Neural cell (in vitro differentiated cells): Measurements from ENCODE around the gene TSPAN9. TPM values are rescaled to one million over a fixed set of nuclear protein-coding genes. Genes with fewer than 3 reads are reported as not detected.

Source experiments
- H2AFZ ChIP-seq: fragments of 200-600, 300-800 bp; sonication (generic), shearing (Covaris generic); 2 replicates; pipeline ENCODE4 v1.6.0; 2014; ENCODE audit warnings: low read depth, mild to moderate bottlenecking, antibody characterized with exemption, low read length, moderate library complexity
- H3F3A ChIP-seq: fragments of 200-600 bp; shearing (Covaris generic); 2 replicates; pipeline ENCODE4 v1.6.1; 2016; ENCODE audit warnings: mild to moderate bottlenecking, moderate library complexity, mixed read lengths, antibody characterized with exemption, low read length; ENCODE audit not compliant: insufficient read depth, poor library complexity, severe bottlenecking
- H3K27ac ChIP-seq: fragments of 200-600, 300-800 bp; sonication (generic), shearing (Covaris generic); 2 replicates; pipeline ENCODE4 v1.5.1; 2014; ENCODE audit warnings: mild to moderate bottlenecking, low read length, moderate library complexity
- H3K27me3 ChIP-seq: fragments of 300-800, 200-600 bp; sonication (generic), shearing (Covaris generic); 2 replicates; pipeline ENCODE4 v1.6.0; 2014; ENCODE audit warnings: mild to moderate bottlenecking, low read depth, low read length, moderate library complexity; ENCODE audit not compliant: insufficient read depth
- H3K36me3 ChIP-seq: fragments of 300-800, 200-600 bp; sonication (generic), shearing (Covaris generic); 2 replicates; pipeline ENCODE4 v1.5.1; 2014; ENCODE audit warnings: mild to moderate bottlenecking, antibody characterized with exemption, low read length, moderate library complexity; ENCODE audit not compliant: insufficient read depth
- H3K4me2 ChIP-seq: fragments of 300-800, 200-600 bp; sonication (generic), shearing (Covaris generic); 2 replicates; pipeline ENCODE4 v1.6.0; 2014; ENCODE audit warnings: mild to moderate bottlenecking, low read length
- H3K4me3 ChIP-seq: fragments of 300-800, 200-600 bp; sonication (generic), shearing (Covaris generic); 2 replicates; pipeline ENCODE4 v1.5.1; 2014; ENCODE audit warnings: mild to moderate bottlenecking, low read length, moderate library complexity
- H3K79me2 ChIP-seq: fragments of 200-600 bp; shearing (Covaris generic); replicated peaks from 2 replicates; pipeline ENCODE4 v1.6.0; 2014; ENCODE audit warnings: mild to moderate bottlenecking, low read length, moderate library complexity; ENCODE audit not compliant: insufficient read depth
- H3K9ac ChIP-seq: fragments of 300-800, 200-600 bp; sonication (generic), shearing (Covaris generic); 2 replicates; pipeline ENCODE4 v1.6.1; 2016; ENCODE audit warnings: mild to moderate bottlenecking, low read length, mixed read lengths
- H3K9me2 ChIP-seq: fragments of 200-600 bp; shearing (Covaris generic); 2 replicates; pipeline ENCODE4 v1.6.1; 2016; ENCODE audit warnings: mild to moderate bottlenecking, low read length, mixed read lengths; ENCODE audit not compliant: insufficient read depth
- H3K9me3 ChIP-seq: fragments of 200-600, 300-800 bp; sonication (generic), shearing (Covaris generic); 2 replicates; pipeline ENCODE4 v1.6.1; 2016; ENCODE audit warnings: mild to moderate bottlenecking, mixed run types, low read length, moderate library complexity, mixed read lengths
- H4K20me1 ChIP-seq: fragments of 200-600 bp; shearing (Covaris generic); 2 replicates; pipeline ENCODE4 v1.6.1; 2016; ENCODE audit warnings: mild to moderate bottlenecking, mixed run types; ENCODE audit not compliant: insufficient read depth
- EP300 ChIP-seq: fragments of 450-650 bp; conservative IDR thresholded peaks from 2 replicates; pipeline ENCODE4 v1.6.1; 2014; ENCODE audit warnings: antibody characterized with exemption, mild to moderate bottlenecking, moderate library complexity; ENCODE audit not compliant: poor library complexity, severe bottlenecking
- EZH2 ChIP-seq: fragments of 200-600, 300-800 bp; shearing (Covaris generic), sonication (generic); IDR thresholded peaks from 2 replicates; pipeline ENCODE4 v1.6.1; 2014; ENCODE audit warnings: antibody characterized with exemption, low read length, borderline replicate concordance, mild to moderate bottlenecking; ENCODE audit not compliant: insufficient read depth, poor library complexity, severe bottlenecking
- MXI1 ChIP-seq: fragments of 450-650 bp; conservative IDR thresholded peaks from 2 replicates; pipeline ENCODE4 v1.6.1; 2014; ENCODE audit warnings: antibody characterized with exemption, mild to moderate bottlenecking; ENCODE audit not compliant: poor library complexity, severe bottlenecking
- POLR2AphosphoS5 ChIP-seq: IDR thresholded peaks from 2 replicates; pipeline ENCODE4 v1.6.1; 2012
- RAD21 ChIP-seq: fragments of 450-650 bp; conservative IDR thresholded peaks from 2 replicates; pipeline ENCODE4 v1.6.1; 2014; ENCODE audit warnings: antibody characterized with exemption, mild to moderate bottlenecking, moderate library complexity
- SMC3 ChIP-seq: fragments of 450-650 bp; conservative IDR thresholded peaks from 2 replicates; pipeline ENCODE4 v1.6.1; 2014; ENCODE audit warnings: antibody characterized with exemption, mild to moderate bottlenecking, moderate library complexity; ENCODE audit not compliant: poor library complexity
- TAF1 ChIP-seq: IDR thresholded peaks from 2 replicates; pipeline ENCODE4 v1.6.1; 2012; ENCODE audit warnings: low read depth
- polyA plus RNA-seq: library from polyadenylated mRNA; depleted of rRNA; stranded (reverse); fragments of >200 nt; gene quantifications from 2 replicates; pipeline ENCODE4 v1.2.3, GENCODE V29; 2014
- TF ChIP-seq, protein P1 (sequence below): fragments of 450-650 bp; IDR thresholded peaks from 2 replicates; pipeline ENCODE4 v1.5.1; 2014; ENCODE audit warnings: antibody characterized with exemption, mild to moderate bottlenecking, moderate library complexity; ENCODE audit not compliant: poor library complexity, severe bottlenecking
- TF ChIP-seq, protein P2 (sequence below): IDR thresholded peaks from 2 replicates; pipeline ENCODE4 v1.6.1; 2012; ENCODE audit warnings: borderline replicate concordance

Gene TSPAN9
- polyA plus RNA-seq, 1 donor from 2014 or later, result 11.9 TPM

- H3K79me2 ChIP-seq, result no peaks in the 10 kb centered on the region
- no peak overlapping the region for H3K4me3 ChIP-seq
- H3K36me3 ChIP-seq, result no peaks in the 10 kb centered on the region
- H4K20me1 ChIP-seq, result no peaks in the 10 kb centered on the region
- H3K4me2 ChIP-seq, result no peak overlapping the region
- H3K9ac ChIP-seq, result no peak overlapping the region
- H2AFZ ChIP-seq, result no peak overlapping the region
- no peaks in the 10 kb centered on the region for H3F3A ChIP-seq
- no peaks in the 10 kb centered on the region for H3K9me3 ChIP-seq
- H3K27me3 ChIP-seq, result no peaks in the 10 kb centered on the region
- no peak overlapping the region for H3K27ac ChIP-seq
- TF ChIP-seq POLR2AphosphoS5 (no peak), EZH2 (no peak), EP300 (no peak), SMC3 (no peak), TAF1 (no peak), RAD21 (no peak), MXI1 (no peak)
- TF ChIP-seq, protein P1, sequence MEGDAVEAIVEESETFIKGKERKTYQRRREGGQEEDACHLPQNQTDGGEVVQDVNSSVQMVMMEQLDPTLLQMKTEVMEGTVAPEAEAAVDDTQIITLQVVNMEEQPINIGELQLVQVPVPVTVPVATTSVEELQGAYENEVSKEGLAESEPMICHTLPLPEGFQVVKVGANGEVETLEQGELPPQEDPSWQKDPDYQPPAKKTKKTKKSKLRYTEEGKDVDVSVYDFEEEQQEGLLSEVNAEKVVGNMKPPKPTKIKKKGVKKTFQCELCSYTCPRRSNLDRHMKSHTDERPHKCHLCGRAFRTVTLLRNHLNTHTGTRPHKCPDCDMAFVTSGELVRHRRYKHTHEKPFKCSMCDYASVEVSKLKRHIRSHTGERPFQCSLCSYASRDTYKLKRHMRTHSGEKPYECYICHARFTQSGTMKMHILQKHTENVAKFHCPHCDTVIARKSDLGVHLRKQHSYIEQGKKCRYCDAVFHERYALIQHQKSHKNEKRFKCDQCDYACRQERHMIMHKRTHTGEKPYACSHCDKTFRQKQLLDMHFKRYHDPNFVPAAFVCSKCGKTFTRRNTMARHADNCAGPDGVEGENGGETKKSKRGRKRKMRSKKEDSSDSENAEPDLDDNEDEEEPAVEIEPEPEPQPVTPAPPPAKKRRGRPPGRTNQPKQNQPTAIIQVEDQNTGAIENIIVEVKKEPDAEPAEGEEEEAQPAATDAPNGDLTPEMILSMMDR, result no peak
- TF ChIP-seq, protein P2, sequence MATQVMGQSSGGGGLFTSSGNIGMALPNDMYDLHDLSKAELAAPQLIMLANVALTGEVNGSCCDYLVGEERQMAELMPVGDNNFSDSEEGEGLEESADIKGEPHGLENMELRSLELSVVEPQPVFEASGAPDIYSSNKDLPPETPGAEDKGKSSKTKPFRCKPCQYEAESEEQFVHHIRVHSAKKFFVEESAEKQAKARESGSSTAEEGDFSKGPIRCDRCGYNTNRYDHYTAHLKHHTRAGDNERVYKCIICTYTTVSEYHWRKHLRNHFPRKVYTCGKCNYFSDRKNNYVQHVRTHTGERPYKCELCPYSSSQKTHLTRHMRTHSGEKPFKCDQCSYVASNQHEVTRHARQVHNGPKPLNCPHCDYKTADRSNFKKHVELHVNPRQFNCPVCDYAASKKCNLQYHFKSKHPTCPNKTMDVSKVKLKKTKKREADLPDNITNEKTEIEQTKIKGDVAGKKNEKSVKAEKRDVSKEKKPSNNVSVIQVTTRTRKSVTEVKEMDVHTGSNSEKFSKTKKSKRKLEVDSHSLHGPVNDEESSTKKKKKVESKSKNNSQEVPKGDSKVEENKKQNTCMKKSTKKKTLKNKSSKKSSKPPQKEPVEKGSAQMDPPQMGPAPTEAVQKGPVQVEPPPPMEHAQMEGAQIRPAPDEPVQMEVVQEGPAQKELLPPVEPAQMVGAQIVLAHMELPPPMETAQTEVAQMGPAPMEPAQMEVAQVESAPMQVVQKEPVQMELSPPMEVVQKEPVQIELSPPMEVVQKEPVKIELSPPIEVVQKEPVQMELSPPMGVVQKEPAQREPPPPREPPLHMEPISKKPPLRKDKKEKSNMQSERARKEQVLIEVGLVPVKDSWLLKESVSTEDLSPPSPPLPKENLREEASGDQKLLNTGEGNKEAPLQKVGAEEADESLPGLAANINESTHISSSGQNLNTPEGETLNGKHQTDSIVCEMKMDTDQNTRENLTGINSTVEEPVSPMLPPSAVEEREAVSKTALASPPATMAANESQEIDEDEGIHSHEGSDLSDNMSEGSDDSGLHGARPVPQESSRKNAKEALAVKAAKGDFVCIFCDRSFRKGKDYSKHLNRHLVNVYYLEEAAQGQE, result no peak
- H3K9me2 ChIP-seq, result no peaks in the 10 kb centered on the region
Observed at GRCh38 chr12:3283137-3283680, 206.0 kb downstream of the TSPAN9 start.

- no peak overlapping the region for H3K4me2 ChIP-seq
- no peaks in the 10 kb centered on the region for H4K20me1 ChIP-seq
- H3K4me3 ChIP-seq, result no peak overlapping the region
- H3K9me2 ChIP-seq, result no peaks in the 10 kb centered on the region
- no peaks in the 10 kb centered on the region for H3K9me3 ChIP-seq
- TF ChIP-seq, protein P2, result no peak
- no peak for TF ChIP-seq POLR2AphosphoS5
- no peak for TF ChIP-seq SMC3
- TF ChIP-seq RAD21, result no peak
- TF ChIP-seq EP300, result no peak
- TF ChIP-seq, protein P1, result no peak
- TF ChIP-seq MXI1, result no peak
- no peak for TF ChIP-seq TAF1
- TF ChIP-seq EZH2, result no peak
- no peak overlapping the region for H3K9ac ChIP-seq
- H3F3A ChIP-seq, result no peaks in the 10 kb centered on the region
- no peaks in the 10 kb centered on the region for H3K79me2 ChIP-seq
- H2AFZ ChIP-seq, result no peak overlapping the region
- no peaks in the 10 kb centered on the region for H3K27me3 ChIP-seq
- no peak overlapping the region for H3K27ac ChIP-seq
- H3K36me3 ChIP-seq, result no peaks in the 10 kb centered on the region
Observed at GRCh38 chr12:3284405-3284804, 207.2 kb downstream of the TSPAN9 start.
